HepG2 (cell line): ENCODE results near the gene TUBB. TPM values are rescaled to one million over a fixed set of nuclear protein-coding genes. Genes with fewer than 3 reads are reported as not detected.

Experiments
- ARID3A ChIP-seq: IDR thresholded peaks from 2 replicates; pipeline ENCODE4 v1.6.1; 2012; ENCODE audit warnings: low read depth, low read length, improper control_type of control experiment
- ETS1 ChIP-seq: sonication (generic); formaldehyde crosslinking; IDR thresholded peaks from 2 replicates; pipeline ENCODE4 v1.4.0; 2020; ENCODE audit warnings: missing genetic modification reagents
- FIP1L1 ChIP-seq: fragments of 200-400 bp; formaldehyde crosslinking; IDR thresholded peaks from 2 replicates; pipeline ENCODE4 v1.6.1; 2018; ENCODE audit warnings: low read depth, mild to moderate bottlenecking, low read length, moderate library complexity, borderline replicate concordance; ENCODE audit not compliant: insufficient read depth
- HINFP ChIP-seq: sonication (generic); formaldehyde crosslinking; IDR thresholded peaks from 2 replicates; pipeline ENCODE4 v1.4.0; 2020; ENCODE audit warnings: low read depth, mild to moderate bottlenecking, missing genetic modification reagents
- HMGA1 ChIP-seq: sonication (generic); formaldehyde crosslinking; conservative IDR thresholded peaks from 2 replicates; pipeline ENCODE4 v1.4.0; 2020; ENCODE audit warnings: missing genetic modification reagents
- NR1H2 ChIP-seq: sonication (generic); formaldehyde crosslinking; IDR thresholded peaks from 2 replicates; pipeline ENCODE4 v1.8.1; 2022; ENCODE audit warnings: low read depth, missing genetic modification reagents, borderline replicate concordance
- PAF1 ChIP-seq: IDR thresholded peaks from 2 replicates; pipeline ENCODE4 v1.6.1; 2016; ENCODE audit warnings: missing genetic modification reagents, missing compliant biosample characterization
- SRSF4 ChIP-seq: fragments of 200-400 bp; formaldehyde crosslinking; IDR thresholded peaks from one replicate; pipeline ENCODE4 v1.6.1; 2018; ENCODE audit warnings: mild to moderate bottlenecking, low read depth, low read length, moderate library complexity; ENCODE audit not compliant: poor library complexity, severe bottlenecking
- TOPORS ChIP-seq: sonication (generic); formaldehyde crosslinking; IDR thresholded peaks from 2 replicates; pipeline ENCODE4 v1.8.0; 2023; ENCODE audit warnings: mild to moderate bottlenecking, missing genetic modification reagents
- XRCC5 ChIP-seq: fragments of 200-400 bp; formaldehyde crosslinking; optimal IDR thresholded peaks from 2 replicates; pipeline ENCODE3; 2017; ENCODE audit warnings: mild to moderate bottlenecking, low read length
- ZEB1 ChIP-seq: IDR thresholded peaks from 2 replicates; pipeline ENCODE4 v1.6.1; 2012; ENCODE audit warnings: mild to moderate bottlenecking, low read depth, inconsistent platforms; ENCODE audit not compliant: insufficient replicate concordance
- ZNF709 ChIP-seq: sonication (generic); formaldehyde crosslinking; IDR thresholded peaks from 2 replicates; pipeline ENCODE4 v1.5.0; 2020; ENCODE audit warnings: mild to moderate bottlenecking, missing genetic modification reagents
- ZNF737 ChIP-seq: sonication (generic); formaldehyde crosslinking; IDR thresholded peaks from 2 replicates; pipeline ENCODE4 v1.5.0; 2020; ENCODE audit warnings: missing genetic modification reagents, mild to moderate bottlenecking, borderline replicate concordance
- ZNF781 ChIP-seq: sonication (generic); formaldehyde crosslinking; IDR thresholded peaks from 2 replicates; pipeline ENCODE4 v1.5.1; 2020; ENCODE audit warnings: borderline replicate concordance, mild to moderate bottlenecking, missing genetic modification reagents; ENCODE audit errors: not compliant biosample characterization
- polyA plus RNA-seq, 8 experiments: library from polyadenylated mRNA; depleted of rRNA in 3 of 8; stranded (reverse) in 7 of 8; unstranded in 1 of 8; fragments of >200 nt; fragmentation: Illumina TruSeq in 4 of 8; extraction: Trizol in 4 of 8; gene quantifications; 2 replicates each; pipeline versions ENCODE4 v1.2.1 to v1.2.3, GENCODE V29; 2011 to 2016; ENCODE audit warnings: low read depth in 4 of 8, missing spikeins in 1 of 8, mixed read lengths in 1 of 8; ENCODE audit not compliant: insufficient read depth in 1 of 8
- total RNA-seq, 5 experiments: library from RNA; depleted of rRNA; stranded (reverse); fragments of >200 nt; fragmentation: Illumina TruSeq; extraction: Trizol; gene quantifications; 2 replicates each; pipeline ENCODE4 v1.2.3, GENCODE V29; 2016; ENCODE audit warnings: low read depth in 1 of 5
- TF ChIP-seq, protein P1 (sequence below): sonication (generic); formaldehyde crosslinking; IDR thresholded peaks from 2 replicates; pipeline ENCODE4 v1.4.0; 2020; ENCODE audit warnings: mild to moderate bottlenecking, missing genetic modification reagents
- TF ChIP-seq, protein P2 (sequence below): sonication (generic); formaldehyde crosslinking; IDR thresholded peaks from 2 replicates; pipeline ENCODE4 v1.5.1; 2020; ENCODE audit warnings: mild to moderate bottlenecking, missing genetic modification reagents
- TF ChIP-seq, protein P3 (sequence below): sonication (generic); formaldehyde crosslinking; IDR thresholded peaks from 2 replicates; pipeline ENCODE4 v1.4.0; 2020; ENCODE audit warnings: missing genetic modification reagents, mild to moderate bottlenecking, borderline replicate concordance

The TUBB gene
- total and polyA plus RNA-seq, 2 of the 13 experiments (the other 11 are each of a cell fraction or from before 2014, with no cell fraction given): 911 to 1,163 TPM

DNA sequence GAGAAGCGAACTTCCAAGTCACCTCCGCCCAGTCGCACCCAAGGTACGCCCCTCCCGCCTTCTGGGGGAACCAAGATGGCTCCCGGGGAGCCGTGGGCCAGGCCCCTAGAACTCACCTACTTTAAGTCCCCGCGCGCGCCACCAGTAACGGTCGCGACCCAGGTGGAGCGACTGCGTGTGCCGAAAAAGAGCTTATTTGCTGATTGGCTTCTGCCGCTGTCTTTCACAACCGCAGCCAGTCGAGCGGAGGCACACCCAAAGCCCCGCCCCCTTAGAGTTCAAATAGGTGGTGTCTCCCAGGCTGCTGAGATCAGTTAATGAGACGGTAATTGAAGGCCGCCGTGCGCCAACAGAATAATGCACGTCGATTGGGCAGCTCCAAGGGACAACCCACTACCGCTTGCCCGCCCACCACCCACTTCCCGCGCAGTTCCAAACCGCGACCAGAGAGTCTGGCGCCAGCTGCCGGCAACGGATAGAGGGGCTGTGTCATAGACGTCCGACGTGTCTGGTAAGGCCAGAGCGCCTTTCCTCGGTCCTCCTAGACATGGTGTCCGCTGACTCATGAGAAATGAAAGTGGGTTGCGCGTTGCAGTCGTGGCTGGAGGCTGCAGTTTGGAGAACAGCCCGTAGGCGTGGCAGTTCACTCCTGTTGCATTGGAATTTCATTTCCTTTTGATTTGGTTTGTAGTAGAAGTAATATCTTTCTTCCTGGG lies 2.9 kb upstream of the TUBB start, which contains the start of gene MDC1 (continued):
- TF ChIP-seq HINFP (CRISPR knock-in tag) (peak; percentile 87), ETS1 (CRISPR knock-in tag) (no peak), ZNF709 (peak; percentile 21; the same call in 1 of the 2 replicates), PAF1 (CRISPR knock-in tag) (no peak), ZNF781 (CRISPR knock-in tag) (no peak), TOPORS (CRISPR knock-in tag) (peak; percentile 97), FIP1L1 (peak; percentile 84; the same call in 1 of the 2 replicates), HMGA1 (CRISPR knock-in tag) (no peak), NR1H2 (CRISPR knock-in tag) (no peak; the same call in 1 of the 2 replicates), ARID3A (peak; percentile 95), ZNF737 (CRISPR knock-in tag) (no peak), ZEB1 (peak; percentile 67), SRSF4 (no peak), XRCC5 (peak; percentile 99)
- TF ChIP-seq, protein P1, sequence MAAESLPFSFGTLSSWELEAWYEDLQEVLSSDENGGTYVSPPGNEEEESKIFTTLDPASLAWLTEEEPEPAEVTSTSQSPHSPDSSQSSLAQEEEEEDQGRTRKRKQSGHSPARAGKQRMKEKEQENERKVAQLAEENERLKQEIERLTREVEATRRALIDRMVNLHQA (CRISPR knock-in tag): peak; percentile 69; the same call in 1 of the 2 replicates
- TF ChIP-seq, protein P2, sequence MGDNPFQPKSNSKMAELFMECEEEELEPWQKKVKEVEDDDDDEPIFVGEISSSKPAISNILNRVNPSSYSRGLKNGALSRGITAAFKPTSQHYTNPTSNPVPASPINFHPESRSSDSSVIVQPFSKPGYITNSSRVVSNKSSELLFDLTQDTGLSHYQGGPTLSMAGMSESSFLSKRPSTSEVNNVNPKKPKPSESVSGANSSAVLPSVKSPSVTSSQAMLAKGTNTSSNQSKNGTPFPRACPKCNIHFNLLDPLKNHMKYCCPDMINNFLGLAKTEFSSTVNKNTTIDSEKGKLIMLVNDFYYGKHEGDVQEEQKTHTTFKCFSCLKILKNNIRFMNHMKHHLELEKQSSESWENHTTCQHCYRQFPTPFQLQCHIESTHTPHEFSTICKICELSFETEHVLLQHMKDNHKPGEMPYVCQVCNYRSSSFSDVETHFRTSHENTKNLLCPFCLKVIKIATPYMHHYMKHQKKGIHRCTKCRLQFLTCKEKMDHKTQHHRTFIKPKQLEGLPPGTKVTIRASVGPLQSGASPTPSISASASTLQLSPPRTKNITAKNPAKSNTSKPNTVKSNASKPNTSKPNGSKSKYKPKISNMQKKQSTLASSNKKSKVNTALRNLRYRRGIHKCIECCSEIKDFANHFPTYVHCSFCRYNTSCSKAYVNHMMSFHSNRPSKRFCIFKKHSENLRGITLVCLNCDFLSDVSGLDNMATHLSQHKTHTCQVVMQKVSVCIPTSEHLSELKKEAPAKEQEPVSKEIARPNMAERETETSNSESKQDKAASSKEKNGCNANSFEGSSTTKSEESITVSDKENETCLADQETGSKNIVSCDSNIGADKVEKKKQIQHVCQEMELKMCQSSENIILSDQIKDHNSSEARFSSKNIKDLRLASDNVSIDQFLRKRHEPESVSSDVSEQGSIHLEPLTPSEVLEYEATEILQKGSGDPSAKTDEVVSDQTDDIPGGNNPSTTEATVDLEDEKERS: peak; percentile 87
- TF ChIP-seq, protein P3, sequence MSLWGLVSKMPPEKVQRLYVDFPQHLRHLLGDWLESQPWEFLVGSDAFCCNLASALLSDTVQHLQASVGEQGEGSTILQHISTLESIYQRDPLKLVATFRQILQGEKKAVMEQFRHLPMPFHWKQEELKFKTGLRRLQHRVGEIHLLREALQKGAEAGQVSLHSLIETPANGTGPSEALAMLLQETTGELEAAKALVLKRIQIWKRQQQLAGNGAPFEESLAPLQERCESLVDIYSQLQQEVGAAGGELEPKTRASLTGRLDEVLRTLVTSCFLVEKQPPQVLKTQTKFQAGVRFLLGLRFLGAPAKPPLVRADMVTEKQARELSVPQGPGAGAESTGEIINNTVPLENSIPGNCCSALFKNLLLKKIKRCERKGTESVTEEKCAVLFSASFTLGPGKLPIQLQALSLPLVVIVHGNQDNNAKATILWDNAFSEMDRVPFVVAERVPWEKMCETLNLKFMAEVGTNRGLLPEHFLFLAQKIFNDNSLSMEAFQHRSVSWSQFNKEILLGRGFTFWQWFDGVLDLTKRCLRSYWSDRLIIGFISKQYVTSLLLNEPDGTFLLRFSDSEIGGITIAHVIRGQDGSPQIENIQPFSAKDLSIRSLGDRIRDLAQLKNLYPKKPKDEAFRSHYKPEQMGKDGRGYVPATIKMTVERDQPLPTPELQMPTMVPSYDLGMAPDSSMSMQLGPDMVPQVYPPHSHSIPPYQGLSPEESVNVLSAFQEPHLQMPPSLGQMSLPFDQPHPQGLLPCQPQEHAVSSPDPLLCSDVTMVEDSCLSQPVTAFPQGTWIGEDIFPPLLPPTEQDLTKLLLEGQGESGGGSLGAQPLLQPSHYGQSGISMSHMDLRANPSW: peak; percentile 99
